GM10248 (cell line): Measurements from ENCODE around the gene MAN1B1.

Source experiments
- CTCF ChIA-PET: fragments of 300-600 bp; sonication (Branson Sonifier 250); formaldehyde crosslinking; extraction: SDS; loops from one replicate; lab custom pipeline; 2021; ENCODE audit warnings: antibody characterized with exemption; lab: Yijun Ruan, JAX
- POLR2A ChIA-PET: fragments of 350-650 bp; sonication (Branson Sonifier 250); formaldehyde crosslinking; extraction: SDS; loops from one replicate; lab custom pipeline; 2020; ENCODE audit warnings: antibody characterized with exemption; lab: Yijun Ruan, JAX
- DNase-seq: peaks from one replicate; pipeline ENCODE4 v3.0.0; 2012; ENCODE audit errors: extremely low spot score
- CTCF ChIP-seq: IDR thresholded peaks from 2 replicates; pipeline ENCODE4 v1.5.1; 2012; ENCODE audit warnings: mild to moderate bottlenecking, low read depth; ENCODE audit errors: extremely low read depth, missing control alignments, control extremely low read depth

Gene MAN1B1

GRCh38 chr9:137073992-137074399, 12.8 kb upstream of the MAN1B1 start:
- CTCF ChIA-PET: interaction anchor here (11.6 kb wide), 1 partner anchor 41 kb away, joined by 202 read pairs; the partner anchor contains the start of genes ABCA2 and FUT7
- TF ChIP-seq CTCF: no peak
- DNase-seq: no peak
- POLR2A ChIA-PET: no interaction called here

- DNase-seq: no peak
- POLR2A ChIA-PET: no interaction called here
- CTCF ChIA-PET: interaction anchor here (1.2 to 3.6 kb wide), 3 partner anchors 7 to 162 kb away, joined by 5 to 17 read pairs (median 7); no protein-coding TSS in a partner anchor
- no peak for TF ChIP-seq CTCF
These were observed 12.0 kb upstream of the MAN1B1 start for GRCh38 chr9:137074657-137075274.

GRCh38 chr9:137075275-137075775, 11.5 kb upstream of the MAN1B1 start:
- no peak for DNase-seq
- ChIA-PET POLR2A (no interaction called here), CTCF (interaction anchor here (1.2 to 3.6 kb wide), 3 partner anchors 8 to 161 kb away, joined by 5 to 17 read pairs (median 7); no protein-coding TSS in a partner anchor)
- no peak for TF ChIP-seq CTCF

GRCh38 chr9:137076636-137077009, 10.2 kb upstream of the MAN1B1 start:
- POLR2A ChIA-PET: interaction anchor here (0.9 kb wide), 1 partner anchor 42 kb away, joined by 3 read pairs; no protein-coding TSS in a partner anchor
- CTCF ChIA-PET: interaction anchor here (1.0 to 3.6 kb wide), 10 partner anchors 9 to 160 kb away, joined by 3 to 17 read pairs (median 5); no protein-coding TSS in a partner anchor
- TF ChIP-seq CTCF: no peak
- no peak for DNase-seq

- no peak for TF ChIP-seq CTCF
- peak; percentile 88 for DNase-seq
- CTCF ChIA-PET: interaction anchor here (1.0 to 3.6 kb wide), 10 partner anchors 9 to 160 kb away, joined by 3 to 17 read pairs (median 5); no protein-coding TSS in a partner anchor
- POLR2A ChIA-PET: interaction anchor here (0.6 to 0.9 kb wide), 2 partner anchors 43 to 340 kb away, joined by 3 to 4 read pairs; no protein-coding TSS in a partner anchor
These were observed 9.6 kb upstream of the MAN1B1 start, which contains the start of gene UAP1L1 for GRCh38 chr9:137077010-137077747. Gene UAP1L1, plus strand, starts transcription at chr9:137077517. Its CDS starts 16 bp downstream, at chr9:137077533.
